HG02885 (cell line): ENCODE results near the gene SLC12A3.
"Not testable (repeated sequence)": the region's sequence is repeated elsewhere in the genome, so short reads cannot be mapped to it uniquely, and the experiment has no call there.

Source experiments
- ATAC-seq: cut with Tn5 transposase; IDR thresholded peaks from one replicate; pipeline ENCODE4 v1.9.1; 2021; ENCODE audit warnings: mild to moderate bottlenecking; ENCODE audit not compliant: unreplicated experiment, poor library complexity

Gene SLC12A3

DNA sequence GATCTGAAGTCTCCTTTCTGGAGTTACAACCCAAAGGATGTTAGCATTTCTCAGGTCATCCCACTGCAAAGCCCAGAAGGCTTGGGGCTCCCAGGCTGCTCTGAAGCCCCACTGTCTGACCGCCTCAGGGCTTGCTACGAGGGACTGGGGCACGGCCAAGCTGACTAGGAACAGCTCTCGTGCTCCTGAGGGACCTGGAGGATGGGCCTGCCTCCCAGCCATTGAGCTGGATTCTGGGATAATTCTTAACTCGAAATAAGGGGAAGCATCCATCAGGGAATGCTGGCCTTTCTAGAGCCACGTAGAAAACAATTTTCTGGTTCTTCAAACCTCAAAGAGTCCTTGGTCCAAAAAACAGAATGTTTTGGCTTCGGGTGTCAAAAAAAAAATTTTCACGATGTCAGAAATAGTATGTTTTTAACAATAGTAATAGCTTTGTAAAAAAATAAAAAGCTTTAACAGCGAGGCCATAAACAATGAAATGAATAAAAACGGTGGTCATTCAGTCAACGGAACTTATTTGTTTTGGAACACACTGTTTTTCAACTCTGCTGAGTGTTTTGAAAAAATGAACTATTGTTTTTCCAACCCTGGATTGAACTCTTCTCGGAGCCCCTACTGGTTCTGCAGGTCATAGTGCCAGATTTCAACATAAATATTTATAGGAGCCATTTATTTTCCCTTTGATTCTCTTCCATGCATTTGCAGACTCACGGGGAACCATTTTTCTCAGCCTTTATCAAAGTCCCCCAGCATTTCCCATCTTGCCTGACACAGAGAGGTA lies 50.5 kb downstream of the SLC12A3 start:
- no peak for ATAC-seq

GRCh38 chr16:56916571-56917403 lies 51.8 kb downstream of the SLC12A3 start:
- peak; percentile 79 for ATAC-seq

DNA sequence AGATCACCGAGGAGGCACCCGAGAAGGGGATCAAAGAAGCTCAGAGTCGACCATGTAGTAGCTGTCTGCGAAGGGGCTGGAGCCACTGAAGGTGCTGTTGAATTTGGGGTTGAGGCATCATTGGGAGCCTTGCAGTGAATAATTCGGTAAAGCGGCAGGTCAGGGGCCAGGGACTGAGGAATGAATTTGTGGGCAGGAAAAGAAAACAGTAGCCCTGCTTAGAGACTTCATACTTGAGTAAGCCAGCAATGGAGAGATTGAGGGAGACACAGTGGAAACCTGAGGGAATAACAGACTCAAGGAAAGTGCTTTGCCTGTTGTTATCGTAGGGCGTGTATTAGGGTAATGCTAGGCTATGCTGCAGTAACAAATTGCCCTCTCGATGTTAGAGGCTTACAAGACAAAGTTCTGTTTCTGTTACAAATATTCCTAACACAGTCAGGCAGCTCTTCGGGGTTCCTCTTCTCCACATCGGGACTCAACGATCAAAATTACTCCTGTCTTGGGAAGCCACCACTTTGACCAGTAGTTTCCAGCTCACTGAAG lies 53.5 kb downstream of the SLC12A3 start:
- ATAC-seq: no peak

GRCh38 chr16:56919099-56919800 lies 54.2 kb downstream of the SLC12A3 start:
- no peak for ATAC-seq

DNA sequence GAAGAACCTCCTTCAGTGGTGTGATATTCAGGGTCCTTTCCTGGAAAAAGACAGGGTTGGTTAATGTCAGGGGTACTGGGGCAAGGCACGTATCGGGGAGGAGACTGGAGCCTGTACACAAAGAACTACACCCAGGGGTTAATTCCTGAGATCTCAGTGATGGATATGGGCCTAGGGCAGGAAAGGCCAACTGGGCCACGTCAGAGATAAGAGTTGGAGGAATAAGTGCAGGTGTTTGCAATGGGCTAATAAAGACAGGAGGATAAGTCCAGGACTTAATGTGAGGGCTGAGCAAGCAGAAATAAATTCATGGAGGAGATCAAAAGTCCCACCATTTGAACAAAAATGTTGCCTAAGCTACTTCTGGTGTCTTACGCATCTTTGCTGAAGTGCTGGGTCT lies 56.6 kb downstream of the SLC12A3 start:
- ATAC-seq: no peak

- no peak for ATAC-seq
These were observed 58.6 kb downstream of the SLC12A3 start for GRCh38 chr16:56923481-56924091.

DNA sequence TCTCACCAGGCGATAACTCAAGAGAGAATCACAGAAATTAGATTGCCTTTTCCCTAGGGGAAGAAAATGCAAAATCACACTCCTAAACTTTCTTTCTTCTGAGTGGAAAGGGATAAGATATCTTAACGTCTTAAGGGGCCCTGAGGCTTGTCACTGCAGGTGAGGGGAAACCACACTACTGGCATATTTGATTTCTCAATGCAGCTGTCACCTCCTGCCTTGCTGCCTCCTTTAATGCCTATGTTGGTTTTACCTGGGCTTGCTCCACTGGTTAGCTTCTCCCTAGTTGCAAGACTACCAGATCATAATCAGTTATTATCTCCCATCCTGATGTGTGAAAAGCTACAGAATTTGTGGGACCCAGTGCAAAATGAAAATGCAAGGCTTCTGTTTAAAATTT lies 62.5 kb downstream of the SLC12A3 start:
- ATAC-seq: no peak

DNA sequence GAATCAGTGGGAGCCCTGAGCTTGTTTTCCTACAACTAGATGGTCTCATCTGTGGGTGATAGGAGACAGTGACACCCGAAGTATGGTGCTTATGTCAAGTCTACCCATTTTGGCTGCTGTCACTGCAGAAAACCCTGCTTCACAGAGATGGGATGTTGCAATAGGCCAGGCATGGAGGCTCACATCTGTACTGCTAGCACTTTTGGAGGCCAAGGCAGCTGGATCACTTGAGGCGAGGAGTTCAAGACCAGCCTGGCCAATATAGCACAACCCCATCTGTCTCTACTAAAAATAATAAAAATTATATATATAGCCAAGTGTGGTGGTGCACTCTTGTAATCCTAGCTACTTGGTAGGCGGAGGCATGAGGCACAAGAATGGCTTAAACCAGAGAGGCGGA lies 64.6 kb downstream of the SLC12A3 start:
- ATAC-seq: no peak

DNA sequence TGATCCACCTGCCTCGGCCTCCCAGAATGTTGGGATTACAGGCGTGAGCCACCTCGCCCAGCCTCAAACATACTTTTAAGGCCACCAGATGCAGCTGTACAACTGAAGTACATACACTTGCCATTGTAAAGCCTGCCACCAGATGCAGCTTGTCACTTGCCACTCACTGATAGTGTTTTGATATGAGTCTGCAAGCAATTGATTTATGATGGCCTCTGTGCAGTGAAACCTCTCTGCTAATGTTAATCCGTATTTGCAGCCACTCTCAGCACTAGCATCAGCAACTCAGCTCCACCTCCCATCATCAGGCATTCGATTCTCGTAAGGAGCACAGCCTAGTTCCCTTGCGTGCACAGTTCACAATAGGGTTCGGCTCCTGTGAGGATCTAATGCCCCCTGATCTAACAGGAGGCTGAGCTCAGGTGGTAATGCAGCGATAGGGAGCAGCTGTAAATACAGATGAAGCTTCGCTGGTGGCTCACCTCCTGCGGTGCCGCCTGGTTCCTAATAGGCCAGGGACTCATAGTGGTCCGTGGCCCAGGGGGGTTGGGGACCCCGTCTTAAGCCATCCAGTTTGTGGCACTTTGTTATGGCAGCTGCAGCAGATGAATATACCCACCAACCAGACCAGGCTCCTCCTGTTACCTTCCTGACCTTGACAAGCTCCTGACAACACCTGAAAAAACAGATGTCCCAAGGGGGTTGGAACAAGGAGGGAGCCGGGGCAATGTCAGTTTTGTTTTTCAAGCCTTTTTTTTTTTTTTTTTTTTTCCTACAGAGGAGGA lies 65.7 kb downstream of the SLC12A3 start:
- ATAC-seq: no peak

GRCh38 chr16:56931271-56931891 lies 66.4 kb downstream of the SLC12A3 start:
- ATAC-seq: peak; percentile 37

GRCh38 chr16:56931892-56932720 lies 67.1 kb downstream of the SLC12A3 start, which contains the start of gene HERPUD1:
Gene HERPUD1, plus strand, starts transcription at chr16:56932142. Its CDS starts 103 bp downstream, at chr16:56932245.
- ATAC-seq: peak; percentile 91

- ATAC-seq: peak; percentile 17
These were observed 68.0 kb downstream of the SLC12A3 start for GRCh38 chr16:56932721-56933619.

- ATAC-seq: no peak
These were observed 69.0 kb downstream of the SLC12A3 start for GRCh38 chr16:56933828-56934598.

- ATAC-seq: not testable (repeated sequence)
These were observed 69.7 kb downstream of the SLC12A3 start for GRCh38 chr16:56934599-56935145.

DNA sequence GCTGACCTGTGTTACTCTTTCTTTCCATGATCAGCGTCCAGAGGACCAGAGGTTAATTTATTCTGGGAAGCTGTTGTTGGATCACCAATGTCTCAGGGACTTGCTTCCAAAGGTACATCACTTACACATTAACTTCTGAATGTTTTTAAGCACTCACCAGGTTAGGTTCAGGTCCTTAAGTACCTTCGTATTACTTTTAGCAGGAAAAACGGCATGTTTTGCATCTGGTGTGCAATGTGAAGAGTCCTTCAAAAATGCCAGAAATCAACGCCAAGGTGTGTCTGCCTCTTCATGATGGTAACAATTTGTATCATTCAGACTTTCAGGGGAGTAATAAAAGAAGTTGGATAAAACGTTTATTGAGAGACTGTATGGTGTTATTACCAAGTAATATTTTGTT lies 70.2 kb downstream of the SLC12A3 start:
- no peak for ATAC-seq

- no peak for ATAC-seq
These were observed 71.5 kb downstream of the SLC12A3 start for GRCh38 chr16:56936491-56936890.
